SH-SY5Y (cell line): ENCODE measurements around the gene THRB.

Experiments used
- GATA2 ChIP-seq: IDR thresholded peaks from 2 replicates; pipeline ENCODE4 v1.6.1; 2011; ENCODE audit warnings: mild to moderate bottlenecking, low read depth, low read length
- GATA3 ChIP-seq: IDR thresholded peaks from 2 replicates; pipeline ENCODE4 v1.6.1; 2011; ENCODE audit warnings: low read depth, mild to moderate bottlenecking, low read length, moderate library complexity

- TF ChIP-seq GATA2: no peak
- no peak for TF ChIP-seq GATA3
Observed at GRCh38 chr3:24483873-24484272, 10.8 kb downstream of the THRB start.
